Measurements from ENCODE around the gene WWOX. TPM values are rescaled to one million over a fixed set of nuclear protein-coding genes. Genes with fewer than 3 reads are reported as not detected.

Gene WWOX
- total RNA-seq, 1 donor from 2014 or later: 7.3 TPM

- Mint-ChIP-seq H3K4me3 (ENCODE audit: unreplicated experiment) (no peak overlapping the region), H3K36me3 (ENCODE audit: low read depth, unreplicated experiment) (no peaks in the 10 kb centered on the region), H3K9me3 (ENCODE audit: unreplicated experiment) (no peaks in the 10 kb centered on the region), H3K4me1 (ENCODE audit: low read depth, unreplicated experiment) (peaks cover 2% of the 10 kb centered on the region), H3K27ac (ENCODE audit: unreplicated experiment) (no peak overlapping the region), H3K27me3 (ENCODE audit: low read depth, unreplicated experiment) (peaks cover 4% of the 10 kb centered on the region)
- no peak overlapping the region for H3K9ac ChIP-seq (ENCODE audit: low read length)
- H3K4me2 ChIP-seq (ENCODE audit: low read length): no peak overlapping the region
- no peaks in the 10 kb centered on the region for H4K20me1 ChIP-seq (ENCODE audit: insufficient read depth, low read length)
- H3K27me3 ChIP-seq (ENCODE audit: insufficient read depth, low read length): no peaks in the 10 kb centered on the region
- no peaks in the 10 kb centered on the region for H3K79me2 ChIP-seq (ENCODE audit: insufficient read depth, low read length)
- FAIRE-seq (no peak), DNase-seq (ENCODE audit: low read depth) (no peak)
- no peaks in the 10 kb centered on the region for H3K9me3 ChIP-seq (ENCODE audit: insufficient read depth, low read depth, low read length)
- TF ChIP-seq EZH2 (IDR thresholded peaks at IDR 0.05; ENCODE audit: insufficient read depth, low read length): no peak
- TF ChIP-seq CTCF (IDR thresholded peaks at IDR 0.05; ENCODE audit: insufficient read depth, low read depth, low read length): no peak
- no peaks in the 10 kb centered on the region for H3K4me1 ChIP-seq (ENCODE audit: insufficient read depth, low read length)
- H2AFZ ChIP-seq (ENCODE audit: low read depth, low read length): no peak overlapping the region
- H3K36me3 ChIP-seq (ENCODE audit: insufficient read depth, low read length): no peaks in the 10 kb centered on the region
- H3K4me3 ChIP-seq (ENCODE audit: insufficient read depth, low read depth, low read length): no peak overlapping the region
- no peak overlapping the region for H3K27ac ChIP-seq (ENCODE audit: low read depth, low read length)
These were observed 265.9 kb downstream of the WWOX start for GRCh38 chr16:78365366-78365765.

GRCh38 chr16:78368121-78369102 is 269.0 kb downstream of the WWOX start:
- Histone ChIP-seq H3K9me3 (ENCODE audit: insufficient read depth, low read depth, low read length) (no peaks in the 10 kb centered on the region), H3K4me3 (ENCODE audit: insufficient read depth, low read depth, low read length) (no peak overlapping the region), H2AFZ (ENCODE audit: low read depth, low read length) (no peak overlapping the region), H3K4me1 (ENCODE audit: insufficient read depth, low read length) (no peaks in the 10 kb centered on the region), H3K27ac (ENCODE audit: low read depth, low read length) (no peak overlapping the region), H3K27me3 (ENCODE audit: insufficient read depth, low read length) (no peaks in the 10 kb centered on the region), H3K79me2 (ENCODE audit: insufficient read depth, low read length) (no peaks in the 10 kb centered on the region), H3K9ac (ENCODE audit: low read length) (no peak overlapping the region), H3K4me2 (ENCODE audit: low read length) (no peak overlapping the region), H3K36me3 (ENCODE audit: insufficient read depth, low read length) (no peaks in the 10 kb centered on the region), H4K20me1 (ENCODE audit: insufficient read depth, low read length) (no peaks in the 10 kb centered on the region)
- DNase-seq (ENCODE audit: low read depth) (no peak), FAIRE-seq (no peak)
- no peaks in the 10 kb centered on the region for H3K36me3 Mint-ChIP-seq (ENCODE audit: low read depth, unreplicated experiment)
- H3K27me3 Mint-ChIP-seq (ENCODE audit: low read depth, unreplicated experiment): peaks cover 2% of the 10 kb centered on the region
- no peak overlapping the region for H3K27ac Mint-ChIP-seq (ENCODE audit: unreplicated experiment)
- no peaks in the 10 kb centered on the region for H3K9me3 Mint-ChIP-seq (ENCODE audit: unreplicated experiment)
- peaks cover 4% of the 10 kb centered on the region for H3K4me1 Mint-ChIP-seq (ENCODE audit: low read depth, unreplicated experiment)
- no peak for TF ChIP-seq CTCF (IDR thresholded peaks at IDR 0.05; ENCODE audit: insufficient read depth, low read depth, low read length)
- no peak for TF ChIP-seq EZH2 (IDR thresholded peaks at IDR 0.05; ENCODE audit: insufficient read depth, low read length)
- H3K4me3 Mint-ChIP-seq (ENCODE audit: unreplicated experiment): no peak overlapping the region

- no peak for DNase-seq (ENCODE audit: low read depth)
- Histone ChIP-seq H3K36me3 (ENCODE audit: insufficient read depth, low read length) (no peaks in the 10 kb centered on the region), H3K9ac (ENCODE audit: low read length) (no peak overlapping the region), H2AFZ (ENCODE audit: low read depth, low read length) (no peak overlapping the region), H3K27me3 (ENCODE audit: insufficient read depth, low read length) (no peaks in the 10 kb centered on the region), H3K27ac (ENCODE audit: low read depth, low read length) (no peak overlapping the region), H3K4me3 (ENCODE audit: insufficient read depth, low read depth, low read length) (no peak overlapping the region), H4K20me1 (ENCODE audit: insufficient read depth, low read length) (no peaks in the 10 kb centered on the region), H3K79me2 (ENCODE audit: insufficient read depth, low read length) (no peaks in the 10 kb centered on the region), H3K9me3 (ENCODE audit: insufficient read depth, low read depth, low read length) (no peaks in the 10 kb centered on the region), H3K4me2 (ENCODE audit: low read length) (no peak overlapping the region), H3K4me1 (ENCODE audit: insufficient read depth, low read length) (no peaks in the 10 kb centered on the region)
- Mint-ChIP-seq H3K36me3 (ENCODE audit: low read depth, unreplicated experiment) (no peaks in the 10 kb centered on the region), H3K4me3 (ENCODE audit: unreplicated experiment) (no peak overlapping the region), H3K9me3 (ENCODE audit: unreplicated experiment) (no peaks in the 10 kb centered on the region), H3K27me3 (ENCODE audit: low read depth, unreplicated experiment) (no peaks in the 10 kb centered on the region), H3K4me1 (ENCODE audit: low read depth, unreplicated experiment) (peaks cover 4% of the 10 kb centered on the region), H3K27ac (ENCODE audit: unreplicated experiment) (no peak overlapping the region)
- FAIRE-seq: no peak
- TF ChIP-seq EZH2 (IDR thresholded peaks at IDR 0.05; ENCODE audit: insufficient read depth, low read length): no peak
- TF ChIP-seq CTCF (IDR thresholded peaks at IDR 0.05; ENCODE audit: insufficient read depth, low read depth, low read length): no peak
These were observed 272.8 kb downstream of the WWOX start for GRCh38 chr16:78372277-78372676.
